HG02588 (cell line): ENCODE measurements around the gene FAM9B.

ENCODE experiments used
- ATAC-seq: cut with Tn5 transposase; IDR thresholded peaks from one replicate; pipeline ENCODE4 v1.9.1; 2021; ENCODE audit warnings: mild to moderate bottlenecking, moderate library complexity; ENCODE audit not compliant: unreplicated experiment

FAM9B gene

DNA sequence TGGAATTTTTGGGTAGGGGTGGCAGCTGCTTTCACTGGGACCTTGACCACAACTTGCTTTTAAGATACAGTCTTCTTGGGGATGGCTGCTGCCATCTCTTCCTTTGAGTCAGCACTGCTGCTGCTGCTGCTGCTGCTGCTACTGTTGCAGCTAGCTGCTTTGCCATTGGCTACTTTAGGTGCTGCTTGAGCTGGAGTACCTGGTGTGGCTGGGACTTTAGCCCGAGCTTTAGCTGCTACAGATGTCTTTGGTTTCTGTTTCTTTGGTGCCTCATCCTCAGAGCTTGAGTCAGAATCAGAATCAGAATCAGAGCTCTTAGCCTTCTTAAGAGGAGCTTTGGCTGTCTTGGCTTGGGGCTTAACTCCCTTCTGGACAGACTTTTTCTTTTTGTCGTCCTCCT is 52.2 kb downstream of the FAM9B start:
- no peak for ATAC-seq

GRCh38 chrX:8980756-8981155 is 53.2 kb downstream of the FAM9B start:
- ATAC-seq, result no peak
